Endothelial cell of umbilical vein (primary cell): ENCODE results near the gene SH3BP5.

Experiments used
- EZH2 ChIP-seq: IDR thresholded peaks from 2 replicates; pipeline ENCODE4 v1.6.1; 2012; ENCODE audit warnings: borderline replicate concordance, low read depth, mild to moderate bottlenecking, moderate library complexity, low read length, inconsistent platforms; ENCODE audit not compliant: severe bottlenecking
- FOS ChIP-seq: IDR thresholded peaks from 2 replicates; pipeline ENCODE4 v1.6.1; 2011; ENCODE audit warnings: mild to moderate bottlenecking, low read length, moderate library complexity, borderline replicate concordance; ENCODE audit not compliant: insufficient read depth
- JUN ChIP-seq: IDR thresholded peaks from 2 replicates; pipeline ENCODE4 v1.6.1; 2011; ENCODE audit warnings: borderline replicate concordance, low read depth; ENCODE audit not compliant: insufficient read length, insufficient read depth
- MYC ChIP-seq: IDR thresholded peaks from one replicate; pipeline ENCODE4 v1.6.1; 2011; ENCODE audit warnings: mild to moderate bottlenecking, low read depth, low read length
- POLR2A ChIP-seq: IDR thresholded peaks from 2 replicates; pipeline ENCODE4 v1.6.1; 2012; ENCODE audit warnings: low read depth, mild to moderate bottlenecking, control low read depth, low read length
- POLR2AphosphoS5 ChIP-seq: IDR thresholded peaks from 2 replicates; pipeline ENCODE4 v1.6.1; 2012; ENCODE audit warnings: low read depth, mild to moderate bottlenecking, control low read depth, low read length, moderate library complexity; ENCODE audit not compliant: insufficient read depth
- TF ChIP-seq, protein P1 (sequence below), 2 donors: IDR thresholded peaks; 1 replicate in 1 of 2; 2 replicates in 1 of 2; pipeline ENCODE4 v1.5.1; 2011; ENCODE audit warnings: low read length in 2 of 2, mild to moderate bottlenecking in 2 of 2, moderate library complexity in 2 of 2, control low read depth in 1 of 2, inconsistent platforms in 1 of 2, low read depth in 1 of 2; ENCODE audit not compliant: insufficient read depth in 1 of 2; ENCODE audit errors: extremely low read depth in 1 of 2
- TF ChIP-seq, protein P2 (sequence below): IDR thresholded peaks from 2 replicates; pipeline ENCODE4 v1.6.1; 2011; ENCODE audit not compliant: insufficient read depth, insufficient read length

GRCh38 chr3:15218689-15219088, 113.7 kb downstream of the SH3BP5 start:
- TF ChIP-seq, protein P1, sequence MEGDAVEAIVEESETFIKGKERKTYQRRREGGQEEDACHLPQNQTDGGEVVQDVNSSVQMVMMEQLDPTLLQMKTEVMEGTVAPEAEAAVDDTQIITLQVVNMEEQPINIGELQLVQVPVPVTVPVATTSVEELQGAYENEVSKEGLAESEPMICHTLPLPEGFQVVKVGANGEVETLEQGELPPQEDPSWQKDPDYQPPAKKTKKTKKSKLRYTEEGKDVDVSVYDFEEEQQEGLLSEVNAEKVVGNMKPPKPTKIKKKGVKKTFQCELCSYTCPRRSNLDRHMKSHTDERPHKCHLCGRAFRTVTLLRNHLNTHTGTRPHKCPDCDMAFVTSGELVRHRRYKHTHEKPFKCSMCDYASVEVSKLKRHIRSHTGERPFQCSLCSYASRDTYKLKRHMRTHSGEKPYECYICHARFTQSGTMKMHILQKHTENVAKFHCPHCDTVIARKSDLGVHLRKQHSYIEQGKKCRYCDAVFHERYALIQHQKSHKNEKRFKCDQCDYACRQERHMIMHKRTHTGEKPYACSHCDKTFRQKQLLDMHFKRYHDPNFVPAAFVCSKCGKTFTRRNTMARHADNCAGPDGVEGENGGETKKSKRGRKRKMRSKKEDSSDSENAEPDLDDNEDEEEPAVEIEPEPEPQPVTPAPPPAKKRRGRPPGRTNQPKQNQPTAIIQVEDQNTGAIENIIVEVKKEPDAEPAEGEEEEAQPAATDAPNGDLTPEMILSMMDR (IDR thresholded peaks at IDR 0.05; ENCODE audit: extremely low read depth in 1 of 2, insufficient read depth in 1 of 2, low read depth in 1 of 2, low read length in 2 of 2): no peak
- TF ChIP-seq EZH2 (no peak), POLR2AphosphoS5 (no peak), POLR2A (no peak), MYC (no peak), JUN (no peak), FOS (no peak)
- TF ChIP-seq, protein P2, sequence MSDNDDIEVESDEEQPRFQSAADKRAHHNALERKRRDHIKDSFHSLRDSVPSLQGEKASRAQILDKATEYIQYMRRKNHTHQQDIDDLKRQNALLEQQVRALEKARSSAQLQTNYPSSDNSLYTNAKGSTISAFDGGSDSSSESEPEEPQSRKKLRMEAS: no peak
